MCF 10A (cell line): ENCODE data around the gene KCNT2. TPM values are rescaled to one million over a fixed set of nuclear protein-coding genes. Genes with fewer than 3 reads are reported as not detected.
A peak's percentile ranks its signal among the peaks of the same experiment; 100 is the strongest.

Experiments
- BruUV-seq: library from RNA; stranded (reverse); fragments of 400-500 nt; replicated peaks from 2 replicates; lab custom pipeline; 2021; lab: Mats Ljungman, UMichigan
- CTCF ChIA-PET: fragments of 300-600 bp; sonication (Branson Sonifier 250); formaldehyde crosslinking; extraction: SDS; loops from one replicate; lab custom pipeline; 2021; ENCODE audit warnings: antibody characterized with exemption, inconsistent platforms; lab: Yijun Ruan, JAX
- POLR2A ChIA-PET: fragments of 300-600, 350-650 bp; sonication (Branson Sonifier 250); formaldehyde crosslinking; extraction: SDS; loops from one replicate; lab custom pipeline; 2020; ENCODE audit warnings: antibody characterized with exemption, inconsistent platforms; lab: Yijun Ruan, JAX
- DNase-seq: peaks from one replicate; pipeline ENCODE4 v3.0.0-alpha.2; 2018; ENCODE audit not compliant: unreplicated experiment
- H3K27ac Mint-ChIP-seq: one replicate; pipeline ENCODE4 v1.8.0; 2022; ENCODE audit warnings: mild to moderate bottlenecking, low read depth, mixed read lengths; ENCODE audit not compliant: unreplicated experiment
- H3K27me3 Mint-ChIP-seq: one replicate; pipeline ENCODE4 v1.8.0; 2022; ENCODE audit warnings: mixed read lengths; ENCODE audit not compliant: insufficient read depth, unreplicated experiment
- H3K36me3 Mint-ChIP-seq: one replicate; pipeline ENCODE4 v1.8.0; 2022; ENCODE audit warnings: mild to moderate bottlenecking, moderate library complexity, mixed read lengths; ENCODE audit not compliant: insufficient read depth, unreplicated experiment
- H3K4me1 Mint-ChIP-seq: one replicate; pipeline ENCODE4 v1.8.0; 2022; ENCODE audit warnings: mixed read lengths; ENCODE audit not compliant: insufficient read depth, unreplicated experiment
- H3K4me3 Mint-ChIP-seq: one replicate; pipeline ENCODE4 v1.8.0; 2022; ENCODE audit warnings: mild to moderate bottlenecking, moderate library complexity, mixed read lengths; ENCODE audit not compliant: unreplicated experiment
- H3K9me3 Mint-ChIP-seq: one replicate; pipeline ENCODE4 v1.8.0; 2022; ENCODE audit warnings: mixed read lengths; ENCODE audit not compliant: unreplicated experiment
- CTCF ChIP-seq: fragments of 200-600 bp; IDR thresholded peaks from one replicate; pipeline ENCODE4 v1.8.0; 2022; ENCODE audit warnings: antibody characterized with exemption, mild to moderate bottlenecking; ENCODE audit not compliant: unreplicated experiment
- intact Hi-C: fragments of 100-400 bp; cut with micrococcal nuclease; formaldehyde crosslinking; loops from 2 replicates; pipeline ENCODE4 v1.14.1; 2022
- total RNA-seq: library from RNA; stranded (reverse); gene quantifications from 2 replicates; pipeline ENCODE4 v1.2.3, GENCODE V29; 2022

KCNT2 gene
- total RNA-seq, 1 experiment from 2014 or later = 1.5 TPM

- H3K4me3 Mint-ChIP-seq = no peak overlapping the region
These were observed 298.9 kb downstream of the KCNT2 start for GRCh38 chr1:196309386-196309785.

GRCh38 chr1:196308176-196308575, 300.1 kb downstream of the KCNT2 start:
- intact Hi-C loops = loop anchor here (10.0 kb wide), 1 partner anchor 503 kb away; no protein-coding TSS in a partner anchor
- POLR2A ChIA-PET = no interaction called here
- no TSS peak for BruUV-seq
- no peak overlapping the region for H3K4me3 Mint-ChIP-seq
- DNase-seq = no peak
- no peak for TF ChIP-seq CTCF
- H3K27me3 Mint-ChIP-seq = no peaks in the 10 kb centered on the region
- CTCF ChIA-PET = interaction anchor here (0.5 to 10.3 kb wide), 9 partner anchors 10 to 1530 kb away, joined by 3 to 173 read pairs (median 4); no protein-coding TSS in a partner anchor
- no peaks in the 10 kb centered on the region for H3K36me3 Mint-ChIP-seq
- no peaks in the 10 kb centered on the region for H3K4me1 Mint-ChIP-seq
- H3K9me3 Mint-ChIP-seq = peaks cover 7% of the 10 kb centered on the region
- H3K27ac Mint-ChIP-seq = no peak overlapping the region

More at GRCh38 chr1:196309386-196309785, 298.9 kb downstream of the KCNT2 start:
- peak; percentile 62 for DNase-seq
- intact Hi-C loops = loop anchor here (1.0 to 10.0 kb wide), 4 partner anchors 161 to 505 kb away; no protein-coding TSS in a partner anchor
- Mint-ChIP-seq H3K36me3 (no peaks in the 10 kb centered on the region), H3K27ac (no peak overlapping the region), H3K9me3 (peaks cover 7% of the 10 kb centered on the region), H3K27me3 (no peaks in the 10 kb centered on the region), H3K4me1 (no peaks in the 10 kb centered on the region)
- CTCF ChIA-PET = interaction anchor here (0.6 to 10.3 kb wide), 31 partner anchors 8 to 1919 kb away, joined by 3 to 173 read pairs (median 4); no protein-coding TSS in a partner anchor
- no TSS peak for BruUV-seq
- TF ChIP-seq CTCF = peak; percentile 69
- POLR2A ChIA-PET = interaction anchor here (0.6 to 1.8 kb wide), 4 partner anchors 149 to 370 kb away, joined by 4 to 10 read pairs (median 4); no protein-coding TSS in a partner anchor

- no peak overlapping the region for H3K27ac Mint-ChIP-seq
- intact Hi-C loops = loop anchor here (10.0 kb wide), 1 partner anchor 502 kb away; no protein-coding TSS in a partner anchor
- CTCF ChIA-PET = interaction anchor here (0.6 to 10.3 kb wide), 8 partner anchors 11 to 515 kb away, joined by 3 to 173 read pairs (median 4); no protein-coding TSS in a partner anchor
These were observed 301.8 kb downstream of the KCNT2 start for GRCh38 chr1:196306421-196306820.

More at GRCh38 chr1:196306421-196306820, 301.8 kb downstream of the KCNT2 start:
- DNase-seq = no peak
- H3K4me1 Mint-ChIP-seq = no peaks in the 10 kb centered on the region
- H3K4me3 Mint-ChIP-seq = no peak overlapping the region
- H3K9me3 Mint-ChIP-seq = peaks cover 7% of the 10 kb centered on the region
- POLR2A ChIA-PET = interaction anchor here (0.6 to 1.5 kb wide), 4 partner anchors 125 to 184 kb away, joined by 3 to 5 read pairs (median 3); no protein-coding TSS in a partner anchor
- H3K36me3 Mint-ChIP-seq = no peaks in the 10 kb centered on the region
- H3K27me3 Mint-ChIP-seq = no peaks in the 10 kb centered on the region
- TF ChIP-seq CTCF = no peak
- BruUV-seq = no TSS peak
